ENCODE results near the gene CD48. TPM values are rescaled to one million over a fixed set of nuclear protein-coding genes. Genes with fewer than 3 reads are reported as not detected.
"Not testable (repeated sequence)": the region's sequence is repeated elsewhere in the genome, so short reads cannot be mapped to it uniquely, and the experiment has no call there.

CD48 gene
- polyA plus RNA-seq, 4 donors = 5.6 to 28.6 (median 10.7) TPM

- WGBS, 3 donors = 73 to 82% (median 77%) methylated on average over 5 of the region's 5 CpGs
- H3K9me3 ChIP-seq (ENCODE audit: control insufficient read depth in 2 of 2, insufficient read depth in 1 of 2, low read depth in 1 of 2, low read length in 1 of 2); H3K4me3 ChIP-seq (ENCODE audit: low read depth in 1 of 3, low read length in 3 of 3); DNase-seq; FAIRE-seq; H3K36me3 ChIP-seq (ENCODE audit: control insufficient read depth in 3 of 3, insufficient read depth in 2 of 3, low read depth in 1 of 3, low read length in 3 of 3); H3K27ac ChIP-seq (ENCODE audit: low read depth in 1 of 3, low read length in 2 of 3); H3K27me3 ChIP-seq (ENCODE audit: control insufficient read depth in 3 of 3, insufficient read depth in 3 of 3, low read length in 3 of 3); H3K4me1 ChIP-seq (ENCODE audit: control insufficient read depth in 3 of 3, insufficient read depth in 2 of 3, low read depth in 1 of 3, low read length in 2 of 3): not testable (repeated sequence)
Observed at GRCh38 chr1:160714034-160714648, 2.5 kb upstream of the CD48 start.

DNA sequence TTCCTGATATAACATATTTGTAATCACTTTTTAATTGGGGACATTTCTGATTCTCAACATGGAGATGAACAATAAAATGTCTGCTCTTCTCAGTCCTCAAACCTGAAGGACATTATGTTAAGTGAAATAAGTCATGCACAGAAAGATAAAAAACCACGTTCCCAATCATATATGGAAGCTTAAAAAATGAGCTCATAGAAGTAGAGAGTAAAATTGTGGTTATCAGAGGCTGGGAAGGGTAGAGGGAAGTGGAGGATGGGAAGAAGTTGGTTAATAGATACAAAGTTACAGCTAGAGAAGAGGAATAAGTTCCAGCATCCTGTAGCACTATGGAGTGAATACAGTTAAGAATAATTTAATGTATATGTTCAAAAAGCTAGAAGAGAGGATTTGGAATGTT is 1.5 kb upstream of the CD48 start:
- Histone ChIP-seq H3K36me3 (ENCODE audit: control insufficient read depth in 3 of 3, insufficient read depth in 2 of 3, low read depth in 1 of 3, low read length in 3 of 3) (no peaks in the 10 kb centered on the region), H3K4me3 (ENCODE audit: low read depth in 1 of 3, low read length in 3 of 3) (no peak overlapping the region), H3K9me3 (ENCODE audit: control insufficient read depth in 2 of 2, insufficient read depth in 1 of 2, low read depth in 1 of 2, low read length in 1 of 2) (no peaks in the 10 kb centered on the region), H3K27ac (ENCODE audit: low read depth in 1 of 3, low read length in 2 of 3) (no peak overlapping the region), H3K27me3 (ENCODE audit: control insufficient read depth in 3 of 3, insufficient read depth in 3 of 3, low read length in 3 of 3) (no peaks in the 10 kb centered on the region), H3K4me1 (ENCODE audit: control insufficient read depth in 3 of 3, insufficient read depth in 2 of 3, low read depth in 1 of 3, low read length in 2 of 3) (no peaks in the 10 kb centered on the region)
- WGBS, 3 donors = 36 to 49% (median 42%) methylated on average over 1 of the region's 1 CpG
- DNase-seq (no peak), FAIRE-seq (no peak)

- not testable (repeated sequence) for H3K36me3 ChIP-seq (ENCODE audit: control insufficient read depth in 3 of 3, insufficient read depth in 2 of 3, low read depth in 1 of 3, low read length in 3 of 3); H3K4me1 ChIP-seq (ENCODE audit: control insufficient read depth in 3 of 3, insufficient read depth in 2 of 3, low read depth in 1 of 3, low read length in 2 of 3); FAIRE-seq; H3K4me3 ChIP-seq (ENCODE audit: low read depth in 1 of 3, low read length in 3 of 3); H3K27me3 ChIP-seq (ENCODE audit: control insufficient read depth in 3 of 3, insufficient read depth in 3 of 3, low read length in 3 of 3); H3K9me3 ChIP-seq (ENCODE audit: control insufficient read depth in 2 of 2, insufficient read depth in 1 of 2, low read depth in 1 of 2, low read length in 1 of 2); DNase-seq
- WGBS, 3 donors = 56 to 82% (median 60%) methylated on average over 5 of the region's 5 CpGs
- H3K27ac ChIP-seq (ENCODE audit: low read depth in 1 of 3, low read length in 2 of 3) = peak overlapping the region in 1 of 3 donors; percentile 37
Observed at GRCh38 chr1:160712525-160713080, 981 bp upstream of the CD48 start.

DNA sequence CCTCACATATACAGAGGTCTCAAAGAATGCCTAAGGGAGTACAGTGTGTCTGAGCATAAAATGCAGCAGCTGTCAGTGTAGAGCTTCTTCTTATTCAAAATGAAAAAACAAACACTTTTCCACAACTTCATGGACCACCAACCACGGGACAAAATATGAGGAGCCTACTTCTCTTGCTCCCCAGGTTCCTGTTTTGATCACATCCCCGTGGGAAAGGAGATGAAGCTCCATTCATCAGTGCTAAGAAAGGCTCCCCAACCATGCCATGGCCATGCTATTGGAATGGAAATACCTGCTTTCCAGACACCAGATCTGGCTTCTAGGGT is 383 bp downstream of the CD48 start:
- peak overlapping the region in 1 of 3 donors; percentile 86 for H3K27ac ChIP-seq (ENCODE audit: low read depth in 1 of 3, low read length in 2 of 3)
- FAIRE-seq = no peak
- WGBS, 3 donors = 54 to 78% (median 61%) methylated on average over 2 of the region's 2 CpGs

DNA sequence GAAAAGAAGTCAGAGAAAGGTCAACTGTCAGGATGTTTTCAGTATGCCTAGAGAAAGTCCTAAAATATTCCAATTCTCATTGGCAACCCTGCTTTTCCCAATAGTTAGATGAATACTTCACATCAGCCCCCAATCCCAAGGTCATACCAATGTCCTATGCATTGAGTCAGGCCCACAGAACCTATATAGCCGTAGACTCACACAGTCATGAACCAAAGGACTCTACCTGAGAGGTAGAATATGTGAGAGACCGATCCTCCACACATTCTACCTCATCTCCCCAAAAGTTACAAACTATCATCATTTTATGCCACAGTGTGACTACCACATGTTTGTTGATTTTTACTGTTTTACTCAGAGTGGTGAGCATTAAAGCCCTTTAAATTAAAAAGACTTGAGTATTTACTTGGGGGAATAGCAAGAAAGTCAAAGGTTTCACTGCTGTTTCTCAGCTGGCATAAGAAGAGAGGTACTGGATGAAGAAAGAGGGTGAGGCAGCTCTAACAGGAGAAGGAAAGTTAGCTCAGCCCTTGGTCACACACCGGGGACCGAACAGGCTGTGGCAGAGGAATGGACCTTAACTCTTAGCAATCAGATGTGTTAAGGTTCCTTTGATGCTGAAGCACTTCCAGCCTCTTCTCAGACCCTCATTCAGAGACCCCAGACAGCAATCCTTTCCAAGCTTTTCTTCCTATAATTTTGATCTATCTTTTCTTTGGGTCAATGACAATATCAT is 937 bp downstream of the CD48 start:
- no peak for DNase-seq
- Histone ChIP-seq H3K4me1 (ENCODE audit: control insufficient read depth in 3 of 3, insufficient read depth in 2 of 3, low read depth in 1 of 3, low read length in 2 of 3) (no peaks in the 10 kb centered on the region), H3K36me3 (ENCODE audit: control insufficient read depth in 3 of 3, insufficient read depth in 2 of 3, low read depth in 1 of 3, low read length in 3 of 3) (no peaks in the 10 kb centered on the region), H3K4me3 (ENCODE audit: low read depth in 1 of 3, low read length in 3 of 3) (peak overlapping the region; percentile 26 to 60 (median 39)), H3K9me3 (ENCODE audit: control insufficient read depth in 2 of 2, insufficient read depth in 1 of 2, low read depth in 1 of 2, low read length in 1 of 2) (no peaks in the 10 kb centered on the region), H3K27ac (ENCODE audit: low read depth in 1 of 3, low read length in 2 of 3) (peak overlapping the region in 2 of 3 donors; percentile 34 to 86), H3K27me3 (ENCODE audit: control insufficient read depth in 3 of 3, insufficient read depth in 3 of 3, low read length in 3 of 3) (no peaks in the 10 kb centered on the region)
- WGBS, 3 donors = 66 to 79% (median 70%) methylated on average over 4 of the region's 4 CpGs
- FAIRE-seq = no peak

More for the DNA sequence above, 383 bp downstream of the CD48 start:
- Histone ChIP-seq H3K27me3 (ENCODE audit: control insufficient read depth in 3 of 3, insufficient read depth in 3 of 3, low read length in 3 of 3) (no peaks in the 10 kb centered on the region), H3K36me3 (ENCODE audit: control insufficient read depth in 3 of 3, insufficient read depth in 2 of 3, low read depth in 1 of 3, low read length in 3 of 3) (no peaks in the 10 kb centered on the region), H3K4me1 (ENCODE audit: control insufficient read depth in 3 of 3, insufficient read depth in 2 of 3, low read depth in 1 of 3, low read length in 2 of 3) (no peaks in the 10 kb centered on the region), H3K9me3 (ENCODE audit: control insufficient read depth in 2 of 2, insufficient read depth in 1 of 2, low read depth in 1 of 2, low read length in 1 of 2) (no peaks in the 10 kb centered on the region), H3K4me3 (ENCODE audit: low read depth in 1 of 3, low read length in 3 of 3) (peak overlapping the region; percentile 26 to 60 (median 39))
- no peak for DNase-seq

GRCh38 chr1:160709715-160710114 is 1.9 kb downstream of the CD48 start:
- WGBS, 3 donors = 59 to 68% (median 63%) methylated on average over 1 of the region's 1 CpG
- H3K4me3 ChIP-seq (ENCODE audit: low read depth in 1 of 3, low read length in 3 of 3) = peak overlapping the region in 2 of 3 donors; percentile 3 to 8
- no peaks in the 10 kb centered on the region for H3K4me1 ChIP-seq (ENCODE audit: control insufficient read depth in 3 of 3, insufficient read depth in 2 of 3, low read depth in 1 of 3, low read length in 2 of 3)
- H3K27ac ChIP-seq (ENCODE audit: low read depth in 1 of 3, low read length in 2 of 3) = peak overlapping the region in 1 of 3 donors; percentile 49
- H3K36me3 ChIP-seq (ENCODE audit: control insufficient read depth in 3 of 3, insufficient read depth in 2 of 3, low read depth in 1 of 3, low read length in 3 of 3) = no peaks in the 10 kb centered on the region
- DNase-seq (no peak), FAIRE-seq (no peak)
- H3K27me3 ChIP-seq (ENCODE audit: control insufficient read depth in 3 of 3, insufficient read depth in 3 of 3, low read length in 3 of 3) = no peaks in the 10 kb centered on the region
- H3K9me3 ChIP-seq (ENCODE audit: control insufficient read depth in 2 of 2, insufficient read depth in 1 of 2, low read depth in 1 of 2, low read length in 1 of 2) = no peaks in the 10 kb centered on the region

DNA sequence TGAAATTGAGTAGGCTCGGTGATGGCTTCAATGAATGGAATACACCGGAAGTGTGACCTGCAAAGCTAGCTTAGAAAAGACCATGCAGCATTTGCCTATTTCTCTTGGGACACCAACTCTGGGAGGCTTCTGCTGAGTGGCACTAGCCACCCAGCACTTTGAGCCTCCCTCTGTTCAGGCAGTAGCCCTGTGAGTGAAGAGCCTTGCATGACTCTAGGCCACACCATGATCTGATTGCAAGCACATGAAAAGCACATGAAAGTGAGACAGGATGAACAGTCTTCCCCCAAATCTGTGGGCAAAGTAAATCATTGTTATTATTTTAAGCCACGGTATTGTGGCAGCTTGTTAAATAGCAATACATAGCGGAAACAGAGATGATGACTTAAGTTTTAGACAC is 2.8 kb downstream of the CD48 start:
- Histone ChIP-seq H3K36me3 (ENCODE audit: control insufficient read depth in 3 of 3, insufficient read depth in 2 of 3, low read depth in 1 of 3, low read length in 3 of 3) (no peaks in the 10 kb centered on the region), H3K4me3 (ENCODE audit: low read depth in 1 of 3, low read length in 3 of 3) (no peak overlapping the region), H3K27me3 (ENCODE audit: control insufficient read depth in 3 of 3, insufficient read depth in 3 of 3, low read length in 3 of 3) (no peaks in the 10 kb centered on the region), H3K9me3 (ENCODE audit: control insufficient read depth in 2 of 2, insufficient read depth in 1 of 2, low read depth in 1 of 2, low read length in 1 of 2) (no peaks in the 10 kb centered on the region), H3K27ac (ENCODE audit: low read depth in 1 of 3, low read length in 2 of 3) (peak overlapping the region in 2 of 3 donors; percentile 30 to 52), H3K4me1 (ENCODE audit: control insufficient read depth in 3 of 3, insufficient read depth in 2 of 3, low read depth in 1 of 3, low read length in 2 of 3) (no peaks in the 10 kb centered on the region)
- DNase-seq (peak in 1 of 2 donors; percentile 26), FAIRE-seq (no peak)
- WGBS, 3 donors = 63 to 73% (median 68%) methylated on average over 4 of the region's 4 CpGs

GRCh38 chr1:160708118-160708517 is 3.5 kb downstream of the CD48 start:
- Histone ChIP-seq H3K4me1 (ENCODE audit: control insufficient read depth in 3 of 3, insufficient read depth in 2 of 3, low read depth in 1 of 3, low read length in 2 of 3) (no peaks in the 10 kb centered on the region), H3K36me3 (ENCODE audit: control insufficient read depth in 3 of 3, insufficient read depth in 2 of 3, low read depth in 1 of 3, low read length in 3 of 3) (peaks cover 0 to 1% (median 0%) of the 10 kb centered on the region in 3 donors), H3K27ac (ENCODE audit: low read depth in 1 of 3, low read length in 2 of 3) (peak overlapping the region in 2 of 3 donors; percentile 30 to 64), H3K9me3 (ENCODE audit: control insufficient read depth in 2 of 2, insufficient read depth in 1 of 2, low read depth in 1 of 2, low read length in 1 of 2) (no peaks in the 10 kb centered on the region), H3K27me3 (ENCODE audit: control insufficient read depth in 3 of 3, insufficient read depth in 3 of 3, low read length in 3 of 3) (no peaks in the 10 kb centered on the region), H3K4me3 (ENCODE audit: low read depth in 1 of 3, low read length in 3 of 3) (no peak overlapping the region)
- no peak for DNase-seq
- 52 to 79% (median 71%) methylated on average over 4 of the region's 4 CpGs for WGBS, 3 donors
- no peak for FAIRE-seq

All from small intestine (tissue), 7 donors.